ENCODE results near the gene KLHL29. TPM values are rescaled to one million over a fixed set of nuclear protein-coding genes. Genes with fewer than 3 reads are reported as not detected.

The KLHL29 gene
- total and polyA plus RNA-seq, 8 donors = 0.91 to 6.6 (median 2.6) TPM

DNA sequence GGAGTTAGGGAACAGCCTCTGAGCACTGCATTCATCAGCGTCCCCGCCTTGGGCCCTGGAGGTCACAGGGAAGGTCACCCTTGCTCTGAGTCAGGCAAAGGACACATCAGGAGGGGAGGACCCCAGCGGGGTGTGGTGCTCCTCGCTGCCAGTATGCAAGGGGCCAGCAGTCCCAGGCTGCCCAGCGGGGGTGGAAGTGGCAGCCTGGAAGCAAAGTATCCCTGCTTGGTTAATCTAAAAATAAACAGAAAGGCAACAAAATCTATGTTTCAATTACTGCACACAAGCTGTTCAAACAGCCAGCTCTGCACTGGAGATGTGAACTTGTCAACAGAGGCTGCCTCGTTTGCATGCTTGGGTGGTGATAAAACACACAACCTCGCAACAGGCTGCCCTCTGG lies 164.1 kb downstream of the KLHL29 start:
- intact Hi-C loops (cut with DNase I) = no loop called here
- 38 to 47% methylated on average over 7 of the region's 7 CpGs for WGBS, 2 donors
- peak in 3 of 4 donors; percentile 17 to 55 (median 52) for ATAC-seq
- Histone ChIP-seq H3K27me3 (no peaks in the 10 kb centered on the region), H3K36me3 (no peaks in the 10 kb centered on the region), H3K4me3 (no peak overlapping the region), H3K27ac (no peak overlapping the region), H3K4me1 (no peaks in the 10 kb centered on the region), H3K9me3 (no peaks in the 10 kb centered on the region)
- TF ChIP-seq, protein P1, sequence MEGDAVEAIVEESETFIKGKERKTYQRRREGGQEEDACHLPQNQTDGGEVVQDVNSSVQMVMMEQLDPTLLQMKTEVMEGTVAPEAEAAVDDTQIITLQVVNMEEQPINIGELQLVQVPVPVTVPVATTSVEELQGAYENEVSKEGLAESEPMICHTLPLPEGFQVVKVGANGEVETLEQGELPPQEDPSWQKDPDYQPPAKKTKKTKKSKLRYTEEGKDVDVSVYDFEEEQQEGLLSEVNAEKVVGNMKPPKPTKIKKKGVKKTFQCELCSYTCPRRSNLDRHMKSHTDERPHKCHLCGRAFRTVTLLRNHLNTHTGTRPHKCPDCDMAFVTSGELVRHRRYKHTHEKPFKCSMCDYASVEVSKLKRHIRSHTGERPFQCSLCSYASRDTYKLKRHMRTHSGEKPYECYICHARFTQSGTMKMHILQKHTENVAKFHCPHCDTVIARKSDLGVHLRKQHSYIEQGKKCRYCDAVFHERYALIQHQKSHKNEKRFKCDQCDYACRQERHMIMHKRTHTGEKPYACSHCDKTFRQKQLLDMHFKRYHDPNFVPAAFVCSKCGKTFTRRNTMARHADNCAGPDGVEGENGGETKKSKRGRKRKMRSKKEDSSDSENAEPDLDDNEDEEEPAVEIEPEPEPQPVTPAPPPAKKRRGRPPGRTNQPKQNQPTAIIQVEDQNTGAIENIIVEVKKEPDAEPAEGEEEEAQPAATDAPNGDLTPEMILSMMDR (IDR thresholded peaks at IDR 0.05) = no peak
- FAIRE-seq = no peak
- DNase-seq = no peak

DNA sequence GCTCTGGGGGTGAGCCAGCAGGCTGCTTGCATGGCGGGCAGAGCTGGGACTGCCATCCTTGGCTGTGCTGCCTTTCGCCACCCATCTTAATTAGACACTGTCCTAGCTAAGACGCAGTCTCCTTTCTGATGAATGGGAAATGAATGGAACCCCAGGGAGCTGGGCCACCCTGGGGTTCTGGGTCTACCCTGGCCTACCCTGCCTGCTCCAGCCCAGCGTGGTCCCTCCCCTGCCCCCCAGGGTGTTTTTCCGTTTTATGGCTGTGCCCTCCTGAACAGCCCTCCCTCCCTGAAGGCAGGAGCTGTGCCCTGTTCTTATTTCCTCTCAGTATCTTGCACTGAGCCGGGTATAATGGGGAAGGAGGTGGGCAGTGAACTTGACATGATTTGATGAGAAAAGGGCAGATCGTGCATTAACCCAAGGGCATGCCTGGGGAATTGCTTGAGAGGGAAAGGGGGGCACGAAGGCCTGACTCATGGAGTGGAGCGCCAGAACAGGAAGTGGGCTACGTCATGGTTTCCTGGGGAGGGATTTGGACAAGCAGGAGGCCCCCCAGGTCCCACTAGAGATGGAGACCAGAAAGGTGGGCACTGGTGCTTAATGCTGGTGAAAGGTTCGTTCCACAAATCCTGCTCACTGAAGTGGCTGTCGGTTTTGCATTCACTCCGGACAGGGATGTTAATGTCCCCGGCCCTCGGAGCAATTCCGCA lies 165.0 kb downstream of the KLHL29 start:
- TF ChIP-seq, protein P1 (IDR thresholded peaks at IDR 0.05) = no peak
- Histone ChIP-seq H3K4me3 (no peak overlapping the region), H3K27ac (no peak overlapping the region), H3K36me3 (no peaks in the 10 kb centered on the region), H3K9me3 (no peaks in the 10 kb centered on the region), H3K4me1 (no peaks in the 10 kb centered on the region), H3K27me3 (no peaks in the 10 kb centered on the region)
- FAIRE-seq (no peak), DNase-seq (no peak), ATAC-seq (peak in 2 of 4 donors; percentile 3 to 15)
- intact Hi-C loops (cut with DNase I) = no loop called here
- 79 to 85% methylated on average over 16 of the region's 16 CpGs for WGBS, 2 donors

DNA sequence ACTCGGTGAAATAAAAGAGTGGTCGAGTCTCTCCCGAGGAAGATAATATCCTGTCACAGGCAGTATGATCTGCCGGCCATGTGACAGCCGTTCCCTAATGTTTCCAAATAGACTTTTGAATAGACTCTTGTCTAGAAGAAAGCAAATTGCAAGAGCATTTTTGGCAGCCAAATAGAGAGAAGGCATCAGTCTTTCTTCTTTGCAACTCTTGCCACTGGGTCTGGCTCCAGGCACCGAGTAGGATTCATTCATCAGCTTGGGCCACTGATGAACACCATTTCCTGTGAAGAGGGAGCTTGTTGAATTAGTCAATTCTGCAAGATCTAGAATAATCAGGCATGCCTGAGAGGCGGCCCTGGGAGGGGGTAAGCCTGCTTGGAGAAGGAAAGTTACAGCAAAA lies 165.6 kb downstream of the KLHL29 start:
- TF ChIP-seq, protein P1 (IDR thresholded peaks at IDR 0.05) = no peak
- ATAC-seq (no peak), FAIRE-seq (no peak), DNase-seq (no peak)
- intact Hi-C loops (cut with DNase I) = no loop called here
- Histone ChIP-seq H3K36me3 (no peaks in the 10 kb centered on the region), H3K9me3 (no peaks in the 10 kb centered on the region), H3K4me1 (no peaks in the 10 kb centered on the region), H3K27ac (no peak overlapping the region), H3K27me3 (no peaks in the 10 kb centered on the region), H3K4me3 (no peak overlapping the region)
- WGBS, 2 donors = 70% methylated on average over 7 of the region's 7 CpGs

DNA sequence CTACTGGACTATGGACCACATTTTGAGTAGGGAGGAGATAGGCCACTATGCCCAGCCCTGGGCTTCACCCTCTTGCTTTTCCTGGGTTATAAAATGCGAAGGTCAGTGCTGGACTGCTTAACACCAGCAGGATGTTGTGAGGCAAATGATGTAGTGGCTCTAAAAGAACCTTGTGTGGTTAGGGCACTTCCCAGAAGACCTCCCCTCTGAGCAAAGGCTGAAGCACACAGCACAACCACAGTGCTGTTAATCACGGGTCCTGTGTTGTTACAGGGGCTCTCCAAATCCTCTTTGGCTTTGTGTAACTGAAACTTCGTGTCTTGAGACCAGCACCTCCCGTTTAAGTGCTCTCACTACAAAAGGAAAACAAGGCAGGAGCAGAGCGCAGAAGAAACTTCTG lies 166.9 kb downstream of the KLHL29 start:
- H3K4me1 ChIP-seq = no peaks in the 10 kb centered on the region
- ATAC-seq (no peak), DNase-seq (no peak), FAIRE-seq (no peak)
- intact Hi-C loops (cut with DNase I) = no loop called here
- TF ChIP-seq, protein P1 (IDR thresholded peaks at IDR 0.05) = no peak
- H3K36me3 ChIP-seq = no peaks in the 10 kb centered on the region
- H3K4me3 ChIP-seq = no peak overlapping the region
- H3K27me3 ChIP-seq = no peaks in the 10 kb centered on the region
- H3K27ac ChIP-seq = no peak overlapping the region
- WGBS, 2 donors = 69 to 80% methylated on average over 5 of the region's 5 CpGs
- no peaks in the 10 kb centered on the region for H3K9me3 ChIP-seq

DNA sequence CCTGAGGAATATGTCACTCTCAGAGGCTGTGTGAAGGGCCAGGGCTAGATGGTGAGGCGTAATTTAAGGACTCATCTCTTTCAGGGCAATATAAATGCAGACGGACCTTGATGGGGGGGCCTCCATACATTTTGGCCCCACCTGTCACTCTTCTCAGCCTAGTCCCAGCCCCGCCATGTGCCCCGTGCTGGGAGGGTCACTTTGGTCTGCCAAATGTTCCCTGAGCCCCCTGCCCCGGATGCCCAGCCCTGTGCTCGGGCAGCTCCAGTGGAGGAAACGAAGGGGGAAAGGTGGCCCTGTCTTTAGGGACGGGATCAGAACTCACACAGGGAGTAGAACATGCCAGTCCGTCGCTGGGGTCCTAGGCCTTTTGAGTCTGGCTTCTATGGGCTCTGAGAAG lies 168.6 kb downstream of the KLHL29 start:
- TF ChIP-seq, protein P1 (IDR thresholded peaks at IDR 0.05) = no peak
- ATAC-seq = no peak
- Histone ChIP-seq H3K27ac (no peak overlapping the region), H3K27me3 (no peaks in the 10 kb centered on the region), H3K36me3 (no peaks in the 10 kb centered on the region), H3K9me3 (no peaks in the 10 kb centered on the region), H3K4me1 (no peaks in the 10 kb centered on the region), H3K4me3 (no peak overlapping the region)
- FAIRE-seq = no peak
- intact Hi-C loops (cut with DNase I) = no loop called here
- DNase-seq = no peak
- 74 to 87% methylated on average over 10 of the region's 10 CpGs for WGBS, 2 donors

Measured in pancreas (tissue), 10 donors.